Activated T-cell treated with anti-CD3 and anti-CD28 coated beads, Interleukin-2, amount 50 U/mL, for 24 hours (primary cell): Measurements from ENCODE around the gene C3orf85.
"Not testable (repeated sequence)": the region's sequence is repeated elsewhere in the genome, so short reads cannot be mapped to it uniquely, and the experiment has no call there.

Source experiments
- DNase-seq: peaks from one replicate; pipeline ENCODE4 v3.0.0-alpha.2; 2020
- H3K27ac Mint-ChIP-seq: 2 replicates; pipeline ENCODE4 v1.8.0; 2020; ENCODE audit warnings: mild to moderate bottlenecking, mixed read lengths
- H3K27me3 Mint-ChIP-seq: 2 replicates; pipeline ENCODE4 v1.8.0; 2020; ENCODE audit warnings: mixed read lengths
- H3K36me3 Mint-ChIP-seq: 2 replicates; pipeline ENCODE4 v1.8.0; 2020; ENCODE audit warnings: low read depth, mixed read lengths
- H3K4me1 Mint-ChIP-seq: 2 replicates; pipeline ENCODE4 v1.8.0; 2020; ENCODE audit warnings: low read depth, mixed read lengths
- H3K4me3 Mint-ChIP-seq: 2 replicates; pipeline ENCODE4 v1.8.0; 2020; ENCODE audit warnings: mild to moderate bottlenecking, moderate library complexity, mixed read lengths
- H3K9me3 Mint-ChIP-seq: 2 replicates; pipeline ENCODE4 v1.8.0; 2020; ENCODE audit warnings: mixed read lengths

The C3orf85 gene

GRCh38 chr3:109127553-109127952, 9.0 kb upstream of the C3orf85 start:
- H3K27ac Mint-ChIP-seq: no peak overlapping the region
- peaks cover 2% of the 10 kb centered on the region for H3K9me3 Mint-ChIP-seq
- no peak for DNase-seq
- no peak overlapping the region for H3K4me3 Mint-ChIP-seq
- H3K4me1 Mint-ChIP-seq: no peaks in the 10 kb centered on the region
- no peaks in the 10 kb centered on the region for H3K27me3 Mint-ChIP-seq
- H3K36me3 Mint-ChIP-seq: no peaks in the 10 kb centered on the region

- no peaks in the 10 kb centered on the region for H3K36me3 Mint-ChIP-seq
- H3K4me3 Mint-ChIP-seq: no peak overlapping the region
- peaks cover 2% of the 10 kb centered on the region for H3K9me3 Mint-ChIP-seq
- no peak for DNase-seq
- no peaks in the 10 kb centered on the region for H3K4me1 Mint-ChIP-seq
- no peak overlapping the region for H3K27ac Mint-ChIP-seq
- H3K27me3 Mint-ChIP-seq: no peaks in the 10 kb centered on the region
These were observed 5.2 kb upstream of the C3orf85 start for GRCh38 chr3:109131276-109131675.

GRCh38 chr3:109132801-109133473, 3.6 kb upstream of the C3orf85 start:
- DNase-seq: no peak
- Mint-ChIP-seq H3K4me1 (no peaks in the 10 kb centered on the region), H3K36me3 (no peaks in the 10 kb centered on the region), H3K9me3 (peaks cover 2% of the 10 kb centered on the region), H3K27ac (no peak overlapping the region), H3K27me3 (no peaks in the 10 kb centered on the region), H3K4me3 (no peak overlapping the region)

- not testable (repeated sequence) for H3K27ac Mint-ChIP-seq, H3K9me3 Mint-ChIP-seq, DNase-seq, H3K4me1 Mint-ChIP-seq, H3K36me3 Mint-ChIP-seq, H3K4me3 Mint-ChIP-seq, H3K27me3 Mint-ChIP-seq
These were observed 3.1 kb upstream of the C3orf85 start for GRCh38 chr3:109133474-109133816.

GRCh38 chr3:109137761-109138160, 1.2 kb downstream of the C3orf85 start:
- no peak for DNase-seq
- H3K36me3 Mint-ChIP-seq: no peaks in the 10 kb centered on the region
- H3K27ac Mint-ChIP-seq: no peak overlapping the region
- H3K27me3 Mint-ChIP-seq: peaks cover 3% of the 10 kb centered on the region
- no peak overlapping the region for H3K4me3 Mint-ChIP-seq
- no peaks in the 10 kb centered on the region for H3K9me3 Mint-ChIP-seq
- no peaks in the 10 kb centered on the region for H3K4me1 Mint-ChIP-seq

- H3K27ac Mint-ChIP-seq: no peak overlapping the region
- DNase-seq: no peak
- no peak overlapping the region for H3K4me3 Mint-ChIP-seq
- H3K9me3 Mint-ChIP-seq: no peaks in the 10 kb centered on the region
- no peaks in the 10 kb centered on the region for H3K36me3 Mint-ChIP-seq
- no peaks in the 10 kb centered on the region for H3K4me1 Mint-ChIP-seq
- peaks cover 3% of the 10 kb centered on the region for H3K27me3 Mint-ChIP-seq
These were observed 3.8 kb downstream of the C3orf85 start for GRCh38 chr3:109140318-109140717.

GRCh38 chr3:109143646-109144045, 7.1 kb downstream of the C3orf85 start:
- H3K9me3 Mint-ChIP-seq: no peaks in the 10 kb centered on the region
- no peak overlapping the region for H3K27ac Mint-ChIP-seq
- DNase-seq: no peak
- no peaks in the 10 kb centered on the region for H3K4me1 Mint-ChIP-seq
- H3K36me3 Mint-ChIP-seq: no peaks in the 10 kb centered on the region
- no peak overlapping the region for H3K4me3 Mint-ChIP-seq
- peaks cover 3% of the 10 kb centered on the region for H3K27me3 Mint-ChIP-seq

- Mint-ChIP-seq H3K4me3 (no peak overlapping the region), H3K9me3 (no peaks in the 10 kb centered on the region), H3K36me3 (no peaks in the 10 kb centered on the region), H3K27me3 (no peaks in the 10 kb centered on the region), H3K27ac (no peak overlapping the region), H3K4me1 (no peaks in the 10 kb centered on the region)
- DNase-seq: no peak
These were observed 12.6 kb downstream of the C3orf85 start for GRCh38 chr3:109149078-109149477.

GRCh38 chr3:109152320-109152719, 15.8 kb downstream of the C3orf85 start:
- Mint-ChIP-seq H3K36me3 (no peaks in the 10 kb centered on the region), H3K27ac (no peak overlapping the region), H3K27me3 (no peaks in the 10 kb centered on the region), H3K9me3 (no peaks in the 10 kb centered on the region), H3K4me3 (no peak overlapping the region), H3K4me1 (no peaks in the 10 kb centered on the region)
- DNase-seq: no peak

- no peaks in the 10 kb centered on the region for H3K4me1 Mint-ChIP-seq
These were observed 18.5 kb downstream of the C3orf85 start for GRCh38 chr3:109154979-109155378.

GRCh38 chr3:109155828-109156227, 19.3 kb downstream of the C3orf85 start:
- Mint-ChIP-seq H3K36me3 (no peaks in the 10 kb centered on the region), H3K4me1 (no peaks in the 10 kb centered on the region), H3K4me3 (no peak overlapping the region), H3K9me3 (no peaks in the 10 kb centered on the region), H3K27ac (no peak overlapping the region), H3K27me3 (peaks cover 2% of the 10 kb centered on the region)
- DNase-seq: no peak

More at GRCh38 chr3:109154979-109155378, 18.5 kb downstream of the C3orf85 start:
- DNase-seq: no peak
- H3K9me3 Mint-ChIP-seq: no peaks in the 10 kb centered on the region
- H3K27ac Mint-ChIP-seq: no peak overlapping the region
- no peak overlapping the region for H3K4me3 Mint-ChIP-seq
- no peaks in the 10 kb centered on the region for H3K36me3 Mint-ChIP-seq
- H3K27me3 Mint-ChIP-seq: no peaks in the 10 kb centered on the region

- H3K27ac Mint-ChIP-seq: no peak overlapping the region
- H3K9me3 Mint-ChIP-seq: no peaks in the 10 kb centered on the region
- no peaks in the 10 kb centered on the region for H3K4me1 Mint-ChIP-seq
- DNase-seq: no peak
- peaks cover 9% of the 10 kb centered on the region for H3K27me3 Mint-ChIP-seq
- H3K36me3 Mint-ChIP-seq: no peaks in the 10 kb centered on the region
- no peak overlapping the region for H3K4me3 Mint-ChIP-seq
These were observed 25.1 kb downstream of the C3orf85 start for GRCh38 chr3:109161487-109162123.

GRCh38 chr3:109165905-109166304, 29.4 kb downstream of the C3orf85 start:
- H3K27me3 Mint-ChIP-seq: peaks cover 6% of the 10 kb centered on the region
- no peak overlapping the region for H3K27ac Mint-ChIP-seq
- H3K4me1 Mint-ChIP-seq: no peaks in the 10 kb centered on the region
- no peak overlapping the region for H3K4me3 Mint-ChIP-seq
- H3K9me3 Mint-ChIP-seq: no peaks in the 10 kb centered on the region
- no peaks in the 10 kb centered on the region for H3K36me3 Mint-ChIP-seq
- DNase-seq: no peak

GRCh38 chr3:109171479-109171878, 35.0 kb downstream of the C3orf85 start:
- H3K9me3 Mint-ChIP-seq: no peaks in the 10 kb centered on the region

GRCh38 chr3:109175411-109175810, 38.9 kb downstream of the C3orf85 start:
- Mint-ChIP-seq H3K9me3 (no peaks in the 10 kb centered on the region), H3K27ac (no peak overlapping the region), H3K36me3 (no peaks in the 10 kb centered on the region), H3K27me3 (peaks cover 5% of the 10 kb centered on the region), H3K4me3 (no peak overlapping the region), H3K4me1 (no peaks in the 10 kb centered on the region)
- DNase-seq: no peak

More at GRCh38 chr3:109171479-109171878, 35.0 kb downstream of the C3orf85 start:
- no peaks in the 10 kb centered on the region for H3K36me3 Mint-ChIP-seq
- no peak for DNase-seq
- no peaks in the 10 kb centered on the region for H3K4me1 Mint-ChIP-seq
- H3K27ac Mint-ChIP-seq: no peak overlapping the region
- no peak overlapping the region for H3K4me3 Mint-ChIP-seq
- peaks cover 5% of the 10 kb centered on the region for H3K27me3 Mint-ChIP-seq
